Measurements from ENCODE around the gene CISH. TPM values are rescaled to one million over a fixed set of nuclear protein-coding genes. Genes with fewer than 3 reads are reported as not detected.

The CISH gene
- total RNA-seq, 1 experiment from 2014 or later, result 0.57 TPM

GRCh38 chr3:50651920-50652529, 40.5 kb upstream of the CISH start:
- in situ Hi-C loops (cut with HindIII; ENCODE audit: low pct_unique_long_range_greater_than_20kb, low sequenced_read_pairs), result no loop called here
- ChIA-PET POLR2A (no interaction called here), CTCF (interaction anchor here (1.0 to 1.4 kb wide), 2 partner anchors 33 to 36 kb away, joined by 5 to 8 read pairs; no protein-coding TSS in a partner anchor)
- Histone ChIP-seq H3K4me1 (ENCODE audit: control insufficient read depth, insufficient read depth, low read length) (no peaks in the 10 kb centered on the region), H3K27ac (ENCODE audit: low read length) (no peak overlapping the region), H3K27me3 (ENCODE audit: control insufficient read depth, insufficient read depth, low read length) (no peaks in the 10 kb centered on the region), H3K4me3 (ENCODE audit: low read depth in 2 of 2, low read length in 2 of 2) (no peak overlapping the region), H3K36me3 (ENCODE audit: control insufficient read depth, insufficient read depth, low read length) (no peaks in the 10 kb centered on the region), H3K9me3 (ENCODE audit: control insufficient read depth, insufficient read depth, low read depth, low read length) (no peaks in the 10 kb centered on the region)
- TF ChIP-seq REST (IDR thresholded peaks at IDR 0.05; ENCODE audit: insufficient read depth in 1 of 2, low read depth in 2 of 2, low read length in 1 of 2), result no peak
- no peak for TF ChIP-seq CTCF (IDR thresholded peaks at IDR 0.05)
- TF ChIP-seq SIN3A (IDR thresholded peaks at IDR 0.05; ENCODE audit: borderline replicate concordance, insufficient read depth, low read depth, low read length), result no peak
- TF ChIP-seq TCF7L2 (IDR thresholded peaks at IDR 0.05; ENCODE audit: low read depth, low read length), result no peak
- no peak for TF ChIP-seq POLR2AphosphoS5 (IDR thresholded peaks at IDR 0.05; ENCODE audit: low read depth, low read length)
- no peak for ATAC-seq
- intact Hi-C loops (cut with micrococcal nuclease; ENCODE audit: unreplicated experiment), result loop anchor here (5.0 kb wide), 1 partner anchor 35 kb away; the partner anchor contains the start of gene MAPKAPK3
- BruUV-seq (replicated peaks), result no TSS peak
- no peak for DNase-seq (ENCODE audit: low read depth, low spot score)

- no TSS peak for BruUV-seq (replicated peaks)
- Histone ChIP-seq H3K27me3 (ENCODE audit: control insufficient read depth, insufficient read depth, low read length) (no peaks in the 10 kb centered on the region), H3K9me3 (ENCODE audit: control insufficient read depth, insufficient read depth, low read depth, low read length) (no peaks in the 10 kb centered on the region), H3K4me1 (ENCODE audit: control insufficient read depth, insufficient read depth, low read length) (no peaks in the 10 kb centered on the region), H3K4me3 (ENCODE audit: low read depth in 2 of 2, low read length in 2 of 2) (no peak overlapping the region), H3K36me3 (ENCODE audit: control insufficient read depth, insufficient read depth, low read length) (no peaks in the 10 kb centered on the region), H3K27ac (ENCODE audit: low read length) (no peak overlapping the region)
- in situ Hi-C loops (cut with HindIII; ENCODE audit: low pct_unique_long_range_greater_than_20kb, low sequenced_read_pairs) (no loop called here), intact Hi-C loops (cut with micrococcal nuclease; ENCODE audit: unreplicated experiment) (loop anchor here (5.0 kb wide), 1 partner anchor 34 kb away; the partner anchor contains the start of gene MAPKAPK3)
- no peak for DNase-seq (ENCODE audit: low read depth, low spot score)
- POLR2A ChIA-PET, result interaction anchor here (0.6 kb wide), 1 partner anchor 430 kb away, joined by 3 read pairs; no protein-coding TSS in a partner anchor
- no peak for ATAC-seq
- CTCF ChIA-PET, result no interaction called here
- TF ChIP-seq SIN3A (IDR thresholded peaks at IDR 0.05; ENCODE audit: borderline replicate concordance, insufficient read depth, low read depth, low read length) (no peak), REST (IDR thresholded peaks at IDR 0.05; ENCODE audit: insufficient read depth in 1 of 2, low read depth in 2 of 2, low read length in 1 of 2) (no peak), CTCF (IDR thresholded peaks at IDR 0.05) (no peak), POLR2AphosphoS5 (IDR thresholded peaks at IDR 0.05; ENCODE audit: low read depth, low read length) (no peak), TCF7L2 (IDR thresholded peaks at IDR 0.05; ENCODE audit: low read depth, low read length) (no peak)
Measured at GRCh38 chr3:50651445-50651844, 39.9 kb upstream of the CISH start.
